HepG2 (cell line): ENCODE measurements around the gene STK4. TPM values are rescaled to one million over a fixed set of nuclear protein-coding genes. Genes with fewer than 3 reads are reported as not detected.

Experiments used
- CTCF ChIP-seq: sonication (generic); formaldehyde crosslinking; IDR thresholded peaks from 2 replicates; pipeline ENCODE4 v1.5.0; 2020; ENCODE audit warnings: mild to moderate bottlenecking, missing genetic modification reagents, moderate library complexity
- ETV6 ChIP-seq: sonication (generic); formaldehyde crosslinking; conservative IDR thresholded peaks from 2 replicates; pipeline ENCODE4 v1.4.0; 2020; ENCODE audit warnings: missing genetic modification reagents
- HDAC2 ChIP-seq: sonication (generic); formaldehyde crosslinking; IDR thresholded peaks from 2 replicates; pipeline ENCODE4 v1.4.0; 2020; ENCODE audit warnings: missing genetic modification reagents
- HES4 ChIP-seq: sonication (generic); formaldehyde crosslinking; IDR thresholded peaks from 2 replicates; pipeline ENCODE4 v1.9.0; 2021; ENCODE audit warnings: mild to moderate bottlenecking, missing genetic modification reagents, borderline replicate concordance
- KDM4B ChIP-seq: sonication (generic); formaldehyde crosslinking; IDR thresholded peaks from 2 replicates; pipeline ENCODE4 v1.4.0; 2020; ENCODE audit warnings: missing genetic modification reagents
- KDM5B ChIP-seq: sonication (generic); formaldehyde crosslinking; IDR thresholded peaks from 2 replicates; pipeline ENCODE4 v1.4.0; 2020; ENCODE audit warnings: missing genetic modification reagents, mild to moderate bottlenecking, borderline replicate concordance
- MBD4 ChIP-seq: IDR thresholded peaks from 2 replicates; pipeline ENCODE4 v1.6.1; 2012; ENCODE audit warnings: low read length, inconsistent platforms, borderline replicate concordance
- MEIS1 ChIP-seq: sonication (generic); formaldehyde crosslinking; IDR thresholded peaks from 2 replicates; pipeline ENCODE4 v1.9.0; 2021; ENCODE audit warnings: mild to moderate bottlenecking, missing genetic modification reagents, moderate library complexity, borderline replicate concordance
- NR0B2 ChIP-seq: sonication (generic); formaldehyde crosslinking; IDR thresholded peaks from 2 replicates; pipeline ENCODE4 v1.4.0; 2020; ENCODE audit warnings: mild to moderate bottlenecking, missing genetic modification reagents
- NRL ChIP-seq: sonication (generic); formaldehyde crosslinking; IDR thresholded peaks from 2 replicates; pipeline ENCODE4 v1.5.0; 2020; ENCODE audit warnings: missing genetic modification reagents, mild to moderate bottlenecking, moderate library complexity, borderline replicate concordance
- RFX3 ChIP-seq: IDR thresholded peaks from 2 replicates; pipeline ENCODE4 v1.6.1; 2016; ENCODE audit warnings: missing biosample characterization, missing genetic modification reagents
- SP2 ChIP-seq: sonication (generic); formaldehyde crosslinking; IDR thresholded peaks from 2 replicates; pipeline ENCODE4 v1.5.1; 2020; ENCODE audit warnings: mild to moderate bottlenecking, missing genetic modification reagents
- TRIM24 ChIP-seq: sonication (generic); formaldehyde crosslinking; IDR thresholded peaks from 2 replicates; pipeline ENCODE4 v1.8.0; 2022; ENCODE audit warnings: mild to moderate bottlenecking, missing genetic modification reagents
- U2AF1 ChIP-seq: fragments of 200-400 bp; formaldehyde crosslinking; optimal IDR thresholded peaks from 2 replicates; pipeline ENCODE3; 2017; ENCODE audit warnings: mild to moderate bottlenecking, low read depth, low read length
- ZKSCAN1 ChIP-seq: fragments of 150-350 bp; IDR thresholded peaks from 2 replicates; pipeline ENCODE4 v1.6.1; 2014; ENCODE audit warnings: low read length
- ZNF180 ChIP-seq: sonication (generic); formaldehyde crosslinking; IDR thresholded peaks from 2 replicates; pipeline ENCODE4 v1.4.0; 2020; ENCODE audit warnings: low read depth, missing genetic modification reagents, borderline replicate concordance
- ZNF564 ChIP-seq: sonication (generic); formaldehyde crosslinking; IDR thresholded peaks from 2 replicates; pipeline ENCODE4 v1.8.1; 2023; ENCODE audit warnings: mild to moderate bottlenecking, missing genetic modification reagents
- ZNF574 ChIP-seq: sonication (generic); formaldehyde crosslinking; IDR thresholded peaks from 2 replicates; pipeline ENCODE4 v1.4.0; 2020; ENCODE audit warnings: missing genetic modification reagents
- ZNF720 ChIP-seq: sonication (generic); formaldehyde crosslinking; IDR thresholded peaks from 2 replicates; pipeline ENCODE4 v1.4.0; 2020; ENCODE audit warnings: missing genetic modification reagents
- ZNF773 ChIP-seq: sonication (generic); formaldehyde crosslinking; IDR thresholded peaks from 2 replicates; pipeline ENCODE4 v1.4.0; 2020; ENCODE audit warnings: missing genetic modification reagents, borderline replicate concordance
- ZNF780A ChIP-seq: sonication (generic); formaldehyde crosslinking; IDR thresholded peaks from 2 replicates; pipeline ENCODE4 v1.8.0; 2022; ENCODE audit warnings: mild to moderate bottlenecking, missing genetic modification reagents, moderate library complexity
- ZNF879 ChIP-seq: sonication (generic); formaldehyde crosslinking; IDR thresholded peaks from 2 replicates; pipeline ENCODE4 v1.8.1; 2023; ENCODE audit warnings: missing genetic modification reagents
- polyA plus RNA-seq, 8 experiments: library from polyadenylated mRNA; depleted of rRNA in 3 of 8; stranded (reverse) in 7 of 8; unstranded in 1 of 8; fragments of >200 nt; fragmentation: Illumina TruSeq in 4 of 8; extraction: Trizol in 4 of 8; gene quantifications; 2 replicates each; pipeline versions ENCODE4 v1.2.1 to v1.2.3, GENCODE V29; 2011 to 2016; ENCODE audit warnings: low read depth in 4 of 8, missing spikeins in 1 of 8, mixed read lengths in 1 of 8; ENCODE audit not compliant: insufficient read depth in 1 of 8
- total RNA-seq, 5 experiments: library from RNA; depleted of rRNA; stranded (reverse); fragments of >200 nt; fragmentation: Illumina TruSeq; extraction: Trizol; gene quantifications; 2 replicates each; pipeline ENCODE4 v1.2.3, GENCODE V29; 2016; ENCODE audit warnings: low read depth in 1 of 5

Gene STK4
- total and polyA plus RNA-seq, 2 of the 13 experiments (the other 11 are each of a cell fraction or from before 2014, with no cell fraction given) = 25.6 to 38.3 TPM

- TF ChIP-seq ZKSCAN1 (no peak), ZNF773 (CRISPR knock-in tag) (no peak), TRIM24 (CRISPR knock-in tag) (no peak), KDM5B (peak; percentile 95), HDAC2 (CRISPR knock-in tag) (peak; percentile 91), CTCF (CRISPR knock-in tag) (peak; percentile 95), NRL (CRISPR knock-in tag) (peak; percentile 93), ZNF574 (peak; percentile 97), KDM4B (peak; percentile 89), ZNF180 (CRISPR knock-in tag) (peak; percentile 43; the same call in 1 of the 2 replicates), ZNF780A (CRISPR knock-in tag) (0 out of 2 replicates have a peak, but pooled peaks have one; percentile 33), ZNF879 (peak; percentile 41; the same call in 1 of the 2 replicates), ZNF564 (CRISPR knock-in tag) (peak; percentile 77), ETV6 (CRISPR knock-in tag) (peak; percentile 56; the same call in 1 of the 2 replicates), SP2 (CRISPR knock-in tag) (peak; percentile 86), HES4 (peak; percentile 96), MEIS1 (peak; percentile 95), U2AF1 (peak; percentile 93), ZNF720 (CRISPR knock-in tag) (no peak), NR0B2 (CRISPR knock-in tag) (peak; percentile 97; the same call in 1 of the 2 replicates), MBD4 (no peak), RFX3 (CRISPR knock-in tag) (peak; percentile 55; the same call in 1 of the 2 replicates)
Measured at GRCh38 chr20:44966030-44966961, at the start of gene STK4 (continued).
